ENCODE results near the gene CGREF1. TPM values are rescaled to one million over a fixed set of nuclear protein-coding genes. Genes with fewer than 3 reads are reported as not detected.
"Not testable (repeated sequence)": the region's sequence is repeated elsewhere in the genome, so short reads cannot be mapped to it uniquely, and the experiment has no call there.

CGREF1 gene
- polyA plus RNA-seq, 4 donors, result 4.4 to 10.5 (median 5.8) TPM

- no peak for DNase-seq (ENCODE audit: low read depth in 4 of 4, low spot score in 3 of 4)
Observed at GRCh38 chr2:27138111-27138510, 19.2 kb upstream of the CGREF1 start.

GRCh38 chr2:27137322-27137935, 18.5 kb upstream of the CGREF1 start:
- DNase-seq (ENCODE audit: low read depth in 4 of 4, low spot score in 3 of 4), result no peak

GRCh38 chr2:27136751-27137150, 17.8 kb upstream of the CGREF1 start:
- no peak for DNase-seq (ENCODE audit: low read depth in 4 of 4, low spot score in 3 of 4)

GRCh38 chr2:27135478-27135955, 16.6 kb upstream of the CGREF1 start:
- DNase-seq (ENCODE audit: low read depth in 4 of 4, low spot score in 3 of 4), result no peak

- DNase-seq (ENCODE audit: low read depth in 4 of 4, low spot score in 3 of 4), result no peak
Observed at GRCh38 chr2:27134781-27135477, 16.0 kb upstream of the CGREF1 start.

- DNase-seq (ENCODE audit: low read depth in 4 of 4, low spot score in 3 of 4), result peak; percentile 89 to 94 (median 94)
Observed at GRCh38 chr2:27133905-27134780, 15.2 kb upstream of the CGREF1 start, which contains the start of gene PREB. PREB (minus strand) TSS chr2:27134636; CDS start chr2:27134421, 215 bp downstream.

- DNase-seq (ENCODE audit: low read depth in 4 of 4, low spot score in 3 of 4), result no peak
Observed at GRCh38 chr2:27133195-27133875, 14.4 kb upstream of the CGREF1 start.

- DNase-seq (ENCODE audit: low read depth in 4 of 4, low spot score in 3 of 4), result no peak
Observed at GRCh38 chr2:27131429-27131828, 12.5 kb upstream of the CGREF1 start.

GRCh38 chr2:27130396-27130795, 11.5 kb upstream of the CGREF1 start:
- no peak for DNase-seq (ENCODE audit: low read depth in 4 of 4, low spot score in 3 of 4)

- DNase-seq (ENCODE audit: low read depth in 4 of 4, low spot score in 3 of 4), result no peak
Observed at GRCh38 chr2:27128668-27129571, 10.0 kb upstream of the CGREF1 start.

GRCh38 chr2:27127883-27128667, 9.1 kb upstream of the CGREF1 start:
- no peak for DNase-seq (ENCODE audit: low read depth in 4 of 4, low spot score in 3 of 4)

- DNase-seq (ENCODE audit: low read depth in 4 of 4, low spot score in 3 of 4), result no peak
Observed at GRCh38 chr2:27126252-27126710, 7.4 kb upstream of the CGREF1 start.

- DNase-seq (ENCODE audit: low read depth in 4 of 4, low spot score in 3 of 4), result no peak
Observed at GRCh38 chr2:27125104-27125503, 6.2 kb upstream of the CGREF1 start.

GRCh38 chr2:27123302-27124150, 4.6 kb upstream of the CGREF1 start, which contains the start of gene ABHD1:
ABHD1 (plus strand) TSS chr2:27123815; CDS start chr2:27123949, 134 bp downstream.
- DNase-seq (ENCODE audit: low read depth in 4 of 4, low spot score in 3 of 4), result no peak

GRCh38 chr2:27122791-27123190, 3.9 kb upstream of the CGREF1 start:
- no peak for DNase-seq (ENCODE audit: low read depth in 4 of 4, low spot score in 3 of 4)

- DNase-seq (ENCODE audit: low read depth in 4 of 4, low spot score in 3 of 4), result no peak
Observed at GRCh38 chr2:27121906-27122305, 3.0 kb upstream of the CGREF1 start.

GRCh38 chr2:27119330-27119670, 372 bp upstream of the CGREF1 start:
- not testable (repeated sequence) for DNase-seq (ENCODE audit: low read depth in 4 of 4, low spot score in 3 of 4)
